Ovary (tissue), 3 donors: ENCODE data around the gene MRPS14.

Source experiments
- CTCF ChIP-seq, 3 donors: fragments of 450-650 bp in 2 of 3; fragments of 200-600 bp in 1 of 3; IDR thresholded peaks; one replicate each; pipeline versions ENCODE4 v1.5.1 to v1.8.0; 2016 to 2022; ENCODE audit warnings: antibody characterized with exemption in 3 of 3, mild to moderate bottlenecking in 1 of 3
- POLR2A ChIP-seq: fragments of 450-650 bp; IDR thresholded peaks from one replicate; pipeline ENCODE4 v1.6.1; 2017; ENCODE audit warnings: antibody characterized with exemption, mild to moderate bottlenecking, moderate library complexity
- donor health status: DM: no; HTN: no; CAD: no.

GRCh38 chr1:174988539-174988938, 34.7 kb downstream of the MRPS14 start:
- TF ChIP-seq CTCF (IDR thresholded peaks at IDR 0.05) (no peak), POLR2A (no peak)
